Measurements from ENCODE around the gene SLC25A5.
"Not testable (repeated sequence)": the region's sequence is repeated elsewhere in the genome, so short reads cannot be mapped to it uniquely, and the experiment has no call there.

Gene SLC25A5

DNA sequence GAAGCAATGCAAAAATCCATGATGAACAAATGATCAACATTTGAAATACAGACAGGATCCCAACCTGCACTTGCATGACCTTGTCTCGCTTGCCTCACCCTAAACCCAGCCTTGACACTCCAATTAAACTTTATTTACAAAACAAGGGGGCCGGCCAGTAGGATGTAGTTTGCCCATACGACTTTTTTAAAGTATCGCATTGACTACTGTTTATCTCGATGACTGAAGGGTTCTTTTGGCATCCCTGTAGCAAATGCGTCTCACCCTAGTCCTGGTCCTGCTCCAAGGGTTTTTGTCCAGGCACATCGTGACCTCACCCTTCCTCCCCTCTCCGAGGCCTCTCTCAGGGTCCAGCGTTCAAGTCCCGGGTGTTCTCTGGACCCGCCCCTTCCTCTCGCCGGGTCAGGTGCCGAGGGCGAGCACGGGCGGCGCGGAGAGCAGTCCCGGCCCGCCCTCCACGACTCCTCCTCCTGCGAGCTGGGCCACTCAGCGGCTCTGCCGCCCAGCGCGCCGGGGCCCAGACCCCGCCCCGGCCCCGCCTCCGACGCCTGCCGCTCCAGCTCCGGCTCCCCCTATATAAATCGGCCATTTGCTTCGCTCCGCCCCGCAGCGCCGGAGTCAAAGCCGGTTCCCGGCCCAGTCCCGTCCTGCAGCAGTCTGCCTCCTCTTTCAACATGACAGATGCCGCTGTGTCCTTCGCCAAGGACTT lies at the start of gene SLC25A5:
Gene SLC25A5 (plus strand): TSS at position 603 of the 709 bp plus-strand sequence. CDS start 72 bp downstream, at position 675.
- peak in 55 of 56 donors; percentile 4 to 88 (median 69) for DNase-seq

DNA sequence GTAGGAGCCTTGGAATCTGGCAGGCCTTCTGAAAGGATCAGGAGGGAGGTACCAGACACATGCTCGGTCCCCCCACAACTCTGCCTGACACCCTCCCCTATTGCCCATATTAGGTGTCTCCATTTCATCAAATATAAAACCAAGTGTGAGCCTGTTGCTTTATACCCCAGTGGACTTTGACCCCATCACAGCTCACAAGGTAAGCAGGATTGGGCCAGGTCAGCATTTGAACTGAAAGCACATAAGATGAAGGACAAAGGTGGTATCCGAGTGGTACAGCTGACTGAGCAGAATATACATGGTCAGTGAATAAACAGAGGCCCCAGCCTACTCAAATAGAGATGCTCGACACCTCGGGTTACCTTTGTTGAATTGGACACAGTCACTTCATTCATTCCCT lies 49.1 kb upstream of the SLC25A5 start:
- DNase-seq: no peak

DNA sequence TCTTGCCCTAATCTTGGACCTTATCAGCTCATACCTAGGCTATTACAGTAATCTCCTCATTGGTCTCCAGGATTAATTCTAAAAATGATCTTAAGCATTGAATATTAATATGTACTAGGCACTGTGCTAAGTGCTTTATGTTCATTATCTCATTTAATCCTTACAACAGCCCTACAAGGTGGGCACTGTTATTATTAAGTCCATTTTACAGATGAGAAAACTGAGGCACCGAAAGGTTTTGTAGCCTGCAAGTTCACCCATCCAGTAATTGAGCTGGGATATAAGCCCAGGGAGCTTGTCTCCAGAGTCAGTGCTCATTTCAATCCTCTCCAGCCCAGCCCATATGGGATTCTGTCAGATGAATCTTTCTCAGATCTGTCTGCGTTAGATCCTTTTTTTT lies 48.3 kb upstream of the SLC25A5 start:
- no peak for DNase-seq

DNA sequence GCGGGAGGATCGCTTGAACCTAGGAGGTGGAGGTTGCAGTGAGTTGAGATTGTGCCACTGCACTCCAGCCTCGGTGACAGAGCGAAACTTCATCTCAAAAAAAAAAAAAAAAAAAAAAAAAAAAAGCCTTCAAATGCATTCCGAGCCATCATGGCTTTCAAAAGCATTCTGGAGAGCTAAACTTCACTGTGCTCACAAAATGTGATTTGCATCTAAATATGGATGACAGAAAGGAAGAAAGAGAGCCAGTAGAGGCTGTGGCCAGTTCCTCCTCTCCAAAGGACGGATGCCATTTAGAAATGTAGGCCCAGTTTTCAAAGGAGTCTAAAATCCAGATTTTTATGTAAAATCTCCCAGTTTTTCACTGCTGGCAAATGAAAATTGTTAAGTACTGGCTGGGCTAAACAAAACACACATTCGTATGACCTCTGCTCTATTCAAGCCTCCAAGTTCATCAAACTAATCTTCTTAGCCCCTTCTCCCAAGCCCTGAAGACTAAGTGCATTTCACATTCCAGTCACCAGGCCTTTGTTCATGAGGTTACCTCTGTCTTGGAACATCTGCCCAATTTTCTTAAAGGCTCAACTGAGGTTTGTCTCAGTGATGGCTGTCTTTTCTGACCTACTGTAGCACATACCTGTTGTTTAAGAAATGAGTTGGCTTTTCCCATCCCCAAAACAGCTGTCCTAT lies 47.1 kb upstream of the SLC25A5 start:
- no peak for DNase-seq

DNA sequence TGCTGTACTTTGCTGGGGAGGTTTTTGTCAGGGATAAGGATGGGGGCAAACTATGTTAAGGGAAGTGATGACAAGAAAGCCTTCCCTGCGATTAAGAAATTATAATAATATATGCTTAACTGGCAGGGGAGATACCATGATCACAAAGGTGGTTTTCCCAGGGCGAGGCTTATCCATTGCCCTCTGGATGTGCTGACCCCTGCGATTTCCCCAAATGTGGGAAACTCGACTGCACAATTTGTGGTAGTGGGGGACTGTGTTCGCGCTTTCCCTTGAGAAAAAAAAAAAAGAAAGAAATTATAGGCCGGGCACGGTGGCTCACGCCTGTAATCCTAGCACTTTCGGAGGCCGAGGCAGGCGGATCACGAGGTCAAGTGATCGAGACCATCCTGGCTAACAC lies 44.6 kb upstream of the SLC25A5 start:
- DNase-seq: no peak

DNA sequence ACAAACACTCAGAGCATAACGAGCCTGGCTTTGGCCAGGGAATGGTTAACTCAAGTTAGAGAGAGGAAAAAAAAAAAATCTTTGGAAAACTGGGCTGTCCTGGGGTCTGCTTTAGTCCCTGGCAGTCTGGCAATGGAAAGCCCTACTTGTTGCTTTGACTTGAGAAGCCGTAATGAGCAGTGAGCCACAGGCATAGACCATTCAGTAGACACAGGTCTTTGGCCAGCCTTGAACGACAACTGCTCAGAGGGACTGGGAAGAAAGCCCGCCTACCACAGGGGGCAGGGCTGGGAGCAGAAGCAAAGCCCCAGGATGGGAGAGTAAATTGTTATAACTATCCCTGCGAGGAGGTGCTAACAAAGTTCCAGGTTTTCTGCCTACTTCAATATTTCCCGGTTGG lies 43.2 kb upstream of the SLC25A5 start:
- DNase-seq: peak in 18 of 56 donors; percentile 0 to 34 (median 4)

DNA sequence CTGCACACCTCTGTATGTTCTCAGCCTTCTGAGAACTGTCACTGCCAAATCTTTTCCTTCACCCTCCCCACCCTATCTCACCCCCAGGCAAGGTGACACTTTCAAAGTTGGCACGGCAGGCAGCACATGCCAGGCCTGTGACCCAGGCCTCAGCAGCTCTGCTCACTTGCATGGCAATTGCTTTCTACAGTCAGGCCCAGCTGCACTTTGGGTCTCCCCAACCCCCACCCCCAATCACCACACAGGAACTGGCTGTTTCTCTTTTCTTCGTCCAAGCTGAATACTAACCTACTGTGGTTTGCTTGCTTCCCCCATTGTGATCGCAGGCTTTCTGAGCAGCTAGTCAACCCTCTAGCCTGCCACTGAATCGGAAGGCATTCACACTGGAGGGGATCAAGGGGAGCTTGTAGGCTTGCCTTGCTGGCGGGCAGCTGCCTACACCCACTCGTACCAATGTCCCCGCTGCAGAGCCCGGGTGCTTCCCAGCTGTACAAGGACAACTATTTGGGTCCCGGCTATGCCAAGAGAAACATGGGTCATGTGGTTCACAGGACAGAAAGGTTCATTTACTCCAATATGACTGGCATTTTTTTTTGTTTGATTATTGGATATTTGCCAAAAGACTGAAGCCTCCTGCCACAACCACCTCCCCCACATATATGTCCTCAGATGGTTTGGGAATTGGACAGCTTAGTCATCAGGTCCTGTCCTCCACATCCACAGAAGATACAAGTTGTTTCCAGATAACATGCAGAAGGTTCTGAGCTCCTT lies 41.0 kb upstream of the SLC25A5 start:
- peak in 47 of 56 donors; percentile 0 to 66 (median 12) for DNase-seq

DNA sequence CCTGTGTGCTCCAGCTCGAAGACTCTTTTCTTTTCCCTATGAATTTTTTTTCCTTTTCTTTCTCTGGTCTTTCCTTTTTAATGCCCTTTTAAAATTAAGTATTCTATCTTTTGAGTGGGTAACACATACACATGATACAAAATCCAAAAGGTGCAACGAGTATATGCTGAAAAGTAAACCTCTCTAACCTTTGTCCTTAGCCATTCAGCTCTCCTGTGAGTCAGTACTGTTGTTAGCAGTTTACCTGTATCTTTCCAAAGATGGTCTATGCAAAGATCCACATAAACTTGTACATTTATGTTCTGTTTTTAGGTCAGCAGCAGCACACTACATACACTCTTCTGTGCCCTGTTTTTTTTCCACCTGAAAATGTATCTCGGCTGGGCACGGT lies 40.5 kb upstream of the SLC25A5 start:
- DNase-seq: no peak

DNA sequence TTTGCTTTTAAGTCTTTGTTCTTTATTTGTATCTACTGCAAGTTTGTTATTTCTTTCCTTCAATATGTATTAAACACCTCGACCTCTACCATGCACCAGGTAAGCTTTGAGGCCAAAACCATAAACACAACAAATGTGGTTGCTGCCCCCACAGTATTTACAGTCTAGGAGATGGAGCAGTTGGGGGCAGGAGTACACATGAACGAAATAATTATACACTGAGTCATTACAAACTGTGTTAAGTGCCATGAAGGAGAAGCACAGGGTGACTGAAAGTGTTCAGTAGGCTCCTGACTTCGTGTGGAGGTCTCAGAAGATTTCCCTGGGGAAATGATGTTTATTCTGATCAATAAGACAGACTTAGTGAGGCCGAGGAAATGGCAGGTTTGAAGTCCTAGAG lies 38.8 kb upstream of the SLC25A5 start:
- DNase-seq: no peak

DNA sequence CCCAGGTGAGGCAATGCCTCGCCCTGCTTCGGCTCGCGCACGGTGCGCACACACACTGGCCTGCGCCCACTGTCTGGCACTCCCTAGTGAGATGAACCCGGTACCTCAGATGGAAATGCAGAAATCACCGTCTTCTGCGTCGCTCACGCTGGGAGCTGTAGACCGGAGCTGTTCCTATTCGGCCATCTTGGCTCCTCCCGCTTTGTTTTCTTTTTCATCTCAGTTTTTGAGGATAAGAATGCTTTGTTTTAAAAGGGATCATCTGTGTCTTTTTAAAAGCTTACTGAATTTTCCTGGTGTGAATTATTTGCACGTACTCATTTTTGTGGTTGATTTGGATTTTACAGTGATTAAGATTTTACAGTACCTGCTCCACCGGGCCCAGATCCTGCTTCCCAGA lies 26.9 kb upstream of the SLC25A5 start:
- not testable (repeated sequence) for DNase-seq

DNA sequence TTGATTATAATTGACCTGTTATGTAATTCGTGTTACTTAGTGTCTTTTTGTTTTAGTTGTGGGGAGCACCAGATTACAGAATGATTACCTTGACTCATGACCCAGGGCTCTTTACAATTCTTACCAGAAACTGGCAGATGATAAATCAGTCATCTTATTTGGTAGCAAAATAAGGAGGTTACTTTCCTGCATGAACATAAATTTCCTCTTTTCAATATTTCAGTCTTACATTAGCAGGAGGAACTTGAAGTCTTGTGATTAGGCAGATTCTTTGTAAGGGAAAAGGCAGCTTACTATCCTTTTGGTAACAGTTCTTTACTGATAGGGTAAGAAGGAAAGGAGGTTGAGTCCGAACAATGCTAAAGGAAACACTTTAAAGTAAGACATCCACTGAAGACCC lies 26.0 kb upstream of the SLC25A5 start:
- DNase-seq: no peak

DNA sequence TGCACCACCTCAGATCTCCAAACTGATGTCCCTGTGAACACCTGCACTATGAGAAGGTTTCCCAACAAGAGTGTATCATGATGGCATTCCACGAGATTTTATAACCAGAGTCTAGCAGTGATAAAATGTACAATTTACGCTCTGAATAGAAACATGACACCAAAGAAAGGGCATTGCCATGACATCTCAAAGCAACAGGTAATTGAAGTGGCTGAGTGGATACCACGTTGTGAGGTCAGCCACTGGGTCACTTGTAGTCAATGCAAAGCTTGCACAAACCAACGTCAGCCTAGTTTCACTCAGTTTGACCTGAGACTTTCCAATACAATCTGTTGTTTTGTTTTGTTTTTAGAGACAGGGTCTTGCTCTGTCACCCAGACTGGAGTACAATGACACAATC lies 15.0 kb upstream of the SLC25A5 start:
- DNase-seq: no peak

DNA sequence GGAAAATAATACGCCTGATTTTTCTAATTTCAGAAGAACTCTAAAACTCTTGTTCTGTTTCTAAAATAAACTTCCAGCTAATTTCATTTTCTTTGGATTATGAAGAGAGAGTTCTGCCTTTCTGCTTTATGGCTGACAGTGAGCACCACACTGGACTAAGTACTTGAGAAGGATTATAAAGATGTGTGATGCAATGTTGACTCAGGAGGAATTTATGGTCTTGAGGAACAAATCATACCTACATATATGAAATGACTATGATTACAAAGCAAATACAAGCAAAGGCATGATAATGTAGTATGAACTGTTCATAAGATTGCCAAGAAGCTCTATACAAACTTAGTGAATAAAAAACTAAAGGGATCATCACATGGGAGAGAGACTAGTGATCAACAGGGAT lies 13.0 kb upstream of the SLC25A5 start:
- no peak for DNase-seq

DNA sequence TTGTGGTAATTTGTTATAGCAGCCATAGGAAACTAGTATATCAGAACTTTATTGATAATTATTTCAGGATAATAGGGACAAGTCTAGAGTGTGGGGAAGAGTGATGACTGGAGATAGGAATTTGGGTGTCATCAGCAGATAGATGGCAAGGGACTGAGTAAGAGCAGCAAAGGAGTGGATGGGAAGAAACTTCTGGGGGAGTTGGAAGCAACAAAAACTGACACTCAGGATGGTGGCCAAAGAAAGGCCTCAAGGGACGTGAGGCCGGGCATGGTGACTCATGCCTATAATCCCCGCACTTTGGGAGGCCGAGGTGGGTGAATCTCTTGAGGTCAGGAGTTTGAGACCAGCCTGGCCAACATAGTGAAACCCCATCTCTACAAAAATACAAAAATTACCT lies 9.1 kb upstream of the SLC25A5 start:
- DNase-seq: no peak

DNA sequence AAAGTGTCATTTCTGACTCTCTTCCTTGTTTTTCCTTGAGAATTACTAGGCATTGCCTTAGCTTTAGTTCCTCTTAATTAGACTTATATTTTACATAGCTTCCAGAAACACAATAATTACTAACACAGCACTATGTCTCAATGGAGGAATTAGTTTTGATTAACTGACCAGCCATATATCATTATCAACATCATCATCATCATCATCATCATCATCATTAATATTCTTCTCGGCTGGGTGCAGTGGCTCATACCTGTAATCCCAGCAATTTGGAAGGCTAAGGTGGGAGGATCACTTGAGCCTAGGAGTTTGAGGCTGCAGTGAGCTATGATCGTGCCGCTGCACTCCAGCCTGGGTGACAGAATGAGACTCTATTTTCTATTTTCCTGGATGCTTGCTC lies 2.7 kb upstream of the SLC25A5 start:
- DNase-seq: no peak

DNA sequence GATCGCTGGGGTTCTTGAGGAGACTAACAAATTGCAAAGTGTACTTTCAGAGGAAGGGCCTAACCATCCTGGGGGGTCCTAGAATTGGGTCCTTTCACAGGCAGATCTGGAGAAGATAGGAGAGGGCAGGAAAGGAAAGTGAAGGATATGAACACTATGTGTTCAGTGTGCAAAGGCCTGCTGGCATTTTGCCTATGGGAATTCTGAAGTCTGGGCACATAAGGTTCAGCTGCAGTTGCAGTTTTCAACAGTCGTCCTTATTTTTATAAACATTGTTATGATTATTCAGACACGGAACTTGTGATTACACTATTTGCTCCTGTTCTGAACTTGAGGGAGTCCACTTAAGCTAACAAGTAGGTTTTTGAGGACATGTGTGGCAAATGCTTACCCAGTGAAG lies 1.3 kb upstream of the SLC25A5 start:
- DNase-seq: peak in 1 of 56 donors; percentile 2

DNA sequence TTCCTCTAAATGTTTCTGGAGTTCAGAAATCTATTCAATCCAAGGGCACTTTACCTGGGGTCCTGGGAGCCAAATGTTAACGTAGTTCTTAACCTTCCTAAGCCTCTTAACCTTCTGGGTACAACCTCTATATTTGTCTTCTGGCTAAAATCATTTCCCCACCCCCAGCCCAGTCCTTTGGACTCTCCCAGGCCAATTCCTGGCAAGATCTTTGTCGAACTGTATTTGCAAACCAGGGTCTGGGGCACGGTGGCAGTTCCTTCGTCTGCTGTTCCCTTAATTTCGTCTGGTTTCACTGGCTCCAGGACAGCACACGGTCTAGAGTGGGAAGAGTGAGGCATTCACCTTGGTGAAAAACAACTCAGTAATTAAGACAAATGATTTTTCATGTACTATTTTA lies 811 bp upstream of the SLC25A5 start:
- DNase-seq: peak in 1 of 56 donors; percentile 1

DNA sequence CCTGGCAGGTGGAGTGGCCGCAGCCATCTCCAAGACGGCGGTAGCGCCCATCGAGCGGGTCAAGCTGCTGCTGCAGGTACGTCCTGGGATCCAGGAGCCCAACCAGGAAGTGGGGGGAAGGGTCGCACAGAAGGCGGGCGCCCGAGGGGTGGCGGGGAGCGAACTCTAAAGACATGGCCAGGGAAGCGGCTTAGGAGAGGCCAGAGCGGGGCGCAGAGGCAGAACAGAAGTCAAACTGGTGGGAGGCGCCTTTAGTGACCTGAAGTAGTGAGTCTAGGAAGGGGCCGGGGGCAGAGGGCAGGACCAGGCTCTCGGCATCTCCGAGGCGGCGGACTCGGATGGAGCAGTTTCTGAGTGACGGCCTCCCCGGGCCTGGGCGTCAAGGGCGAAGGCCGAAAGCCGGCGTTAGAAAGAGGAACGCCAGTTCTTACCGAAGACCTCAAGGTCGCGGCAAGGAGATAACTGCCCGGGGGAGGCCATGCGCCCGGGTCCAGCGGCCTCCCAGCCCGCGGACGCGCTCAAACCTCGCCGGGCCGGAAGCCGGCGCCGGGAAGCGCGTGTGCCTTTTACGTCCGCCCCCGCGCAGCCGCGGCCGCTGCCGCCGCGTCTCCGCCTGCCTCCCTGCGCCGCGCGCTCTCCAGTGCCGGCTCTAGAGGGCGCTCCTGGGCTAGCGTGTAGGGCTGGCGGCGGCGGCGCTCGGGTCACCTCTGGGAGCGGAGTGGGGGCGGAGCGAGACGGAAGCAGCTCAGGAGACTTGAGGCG lies 488 bp downstream of the SLC25A5 start:
- peak; percentile 2 to 85 (median 55) for DNase-seq

DNA sequence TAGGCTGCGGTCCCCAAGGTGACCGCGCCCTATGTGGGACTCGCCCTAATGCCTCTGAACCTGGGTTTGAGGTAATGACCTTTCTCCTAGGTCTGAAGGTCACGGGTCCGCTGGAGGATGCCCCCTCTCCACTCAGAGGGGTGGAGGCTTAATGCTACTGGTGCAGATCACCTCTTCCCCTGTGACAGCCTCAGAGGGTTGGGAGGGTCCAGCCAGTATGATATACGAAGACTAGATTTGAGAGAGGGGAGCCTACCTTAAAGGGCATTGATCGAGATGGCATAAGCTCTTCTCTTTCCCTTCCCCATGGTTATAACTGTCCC lies 1.0 kb downstream of the SLC25A5 start:
- no peak for DNase-seq

DNA sequence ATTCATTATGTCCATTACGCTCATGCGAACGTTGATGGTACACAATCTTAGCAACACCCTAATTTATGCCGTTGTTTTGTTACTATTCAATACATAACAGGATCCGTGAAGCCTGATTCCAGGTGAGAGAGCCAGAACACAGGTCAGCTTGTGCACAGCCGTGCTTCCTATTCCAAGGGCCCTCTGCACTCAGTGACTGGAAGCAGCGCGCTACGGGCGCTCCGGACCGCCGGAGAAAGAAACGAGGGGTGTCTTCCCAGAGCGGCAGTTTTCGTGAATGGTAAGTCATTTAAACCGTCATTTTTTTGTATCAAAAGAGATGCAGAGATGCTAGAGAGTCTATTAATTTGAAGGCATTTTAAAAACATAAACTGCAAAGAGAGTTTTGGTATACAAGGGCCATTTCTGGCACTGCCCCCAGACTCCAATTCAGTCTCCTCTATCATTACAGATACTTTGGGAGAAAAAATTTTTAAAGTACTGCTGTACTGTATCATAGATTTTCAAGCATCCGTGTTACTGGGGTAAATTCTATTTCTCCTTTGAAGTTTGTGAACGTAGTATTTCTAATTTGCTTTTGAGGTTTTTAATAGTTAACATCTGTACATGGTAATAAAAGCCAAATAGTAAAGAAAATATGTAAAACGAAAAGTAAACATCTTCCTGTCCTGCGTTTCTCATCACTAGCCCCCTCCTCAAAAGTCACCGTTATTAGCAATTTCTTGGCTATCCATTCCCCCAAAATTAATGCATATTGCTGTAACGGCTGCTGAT lies 6.6 kb downstream of the SLC25A5 start:
- DNase-seq: no peak

All from amygdala (tissue), 56 donors.